Nucleus accumbens (tissue), 56 donors: ENCODE measurements around the gene ANKRD40.

Experiments
- DNase-seq, 56 donors: peaks; one replicate each; lab custom pipeline; 2025; lab: John Stamatoyannopoulos, UW

Gene ANKRD40

DNA sequence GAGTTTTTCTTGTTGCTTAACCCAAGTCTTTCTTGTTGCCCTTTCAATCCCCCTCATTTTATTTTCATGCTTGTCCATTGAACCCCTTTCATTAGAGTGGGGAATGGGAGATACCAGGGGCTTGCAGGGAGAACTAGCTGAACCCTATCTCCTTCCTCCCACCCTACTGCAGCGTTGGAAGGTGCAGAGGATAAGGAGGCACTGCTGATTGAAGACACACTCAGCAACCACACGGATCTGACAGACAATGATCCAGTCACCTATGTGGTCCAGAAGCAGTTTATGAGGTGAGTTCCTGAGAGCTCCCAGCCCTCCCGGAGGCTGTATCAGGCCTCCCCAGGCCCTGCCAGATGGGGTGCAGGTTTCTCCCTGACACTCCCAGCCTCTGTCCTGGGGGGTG lies 32.5 kb downstream of the ANKRD40 start:
- DNase-seq, result no peak

GRCh38 chr17:50672831-50673551 lies 34.7 kb downstream of the ANKRD40 start:
- no peak for DNase-seq

- DNase-seq, result no peak
Observed at GRCh38 chr17:50672071-50672470, 35.6 kb downstream of the ANKRD40 start.

DNA sequence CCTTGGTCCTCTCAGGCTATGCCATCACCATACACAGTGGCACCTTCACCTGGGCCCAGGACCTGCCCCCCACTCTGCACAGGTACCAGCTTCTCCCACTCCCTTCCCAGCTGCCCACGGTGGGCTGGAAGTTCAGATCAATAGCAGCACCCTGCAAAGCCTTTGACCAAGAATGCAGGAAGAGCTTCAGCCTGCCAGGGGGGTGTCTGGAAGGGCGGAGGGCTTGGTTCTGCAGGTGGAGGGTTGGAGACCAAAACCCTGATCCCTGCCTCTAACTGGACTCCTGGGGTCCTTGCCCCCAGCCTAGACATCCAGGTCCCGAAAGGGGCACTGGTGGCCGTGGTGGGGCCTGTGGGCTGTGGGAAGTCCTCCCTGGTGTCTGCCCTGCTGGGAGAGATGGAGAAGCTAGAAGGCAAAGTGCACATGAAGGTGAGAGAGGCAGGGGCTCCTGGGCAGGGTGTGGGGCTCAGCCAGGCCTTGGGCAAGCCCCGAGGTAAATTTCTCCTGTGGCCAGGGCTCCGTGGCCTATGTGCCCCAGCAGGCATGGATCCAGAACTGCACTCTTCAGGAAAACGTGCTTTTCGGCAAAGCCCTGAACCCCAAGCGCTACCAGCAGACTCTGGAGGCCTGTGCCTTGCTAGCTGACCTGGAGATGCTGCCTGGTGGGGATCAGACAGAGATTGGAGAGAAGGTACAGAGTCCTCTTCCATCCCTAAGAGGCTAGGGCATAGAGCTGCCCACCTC lies 38.7 kb downstream of the ANKRD40 start:
- DNase-seq, result no peak

GRCh38 chr17:50668025-50668837 lies 39.5 kb downstream of the ANKRD40 start:
- no peak for DNase-seq

- DNase-seq, result no peak
Observed at GRCh38 chr17:50667259-50668024, 40.3 kb downstream of the ANKRD40 start.

- no peak for DNase-seq
Observed at GRCh38 chr17:50666316-50666715, 41.4 kb downstream of the ANKRD40 start.

DNA sequence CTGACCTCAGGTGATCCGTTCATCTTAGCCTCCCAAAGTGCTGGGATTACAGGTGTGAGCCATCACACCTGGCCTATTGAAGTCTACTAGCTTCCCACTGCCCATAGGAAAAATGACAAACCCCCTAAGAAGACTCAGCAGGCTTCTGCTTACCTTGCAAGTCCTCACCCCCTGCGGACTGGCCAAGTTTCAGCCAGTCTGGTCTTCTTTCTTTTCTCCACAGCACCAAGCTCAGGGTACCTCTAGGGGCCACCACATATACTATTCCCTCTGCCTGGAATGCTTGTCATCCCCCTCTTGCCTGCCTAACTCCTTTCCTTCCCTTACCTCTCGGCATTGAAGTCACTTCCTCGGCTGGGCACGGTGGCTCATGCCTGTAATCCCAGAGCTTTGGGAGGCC lies 41.9 kb downstream of the ANKRD40 start:
- no peak for DNase-seq

GRCh38 chr17:50664788-50665458 lies 42.8 kb downstream of the ANKRD40 start:
- DNase-seq, result no peak

DNA sequence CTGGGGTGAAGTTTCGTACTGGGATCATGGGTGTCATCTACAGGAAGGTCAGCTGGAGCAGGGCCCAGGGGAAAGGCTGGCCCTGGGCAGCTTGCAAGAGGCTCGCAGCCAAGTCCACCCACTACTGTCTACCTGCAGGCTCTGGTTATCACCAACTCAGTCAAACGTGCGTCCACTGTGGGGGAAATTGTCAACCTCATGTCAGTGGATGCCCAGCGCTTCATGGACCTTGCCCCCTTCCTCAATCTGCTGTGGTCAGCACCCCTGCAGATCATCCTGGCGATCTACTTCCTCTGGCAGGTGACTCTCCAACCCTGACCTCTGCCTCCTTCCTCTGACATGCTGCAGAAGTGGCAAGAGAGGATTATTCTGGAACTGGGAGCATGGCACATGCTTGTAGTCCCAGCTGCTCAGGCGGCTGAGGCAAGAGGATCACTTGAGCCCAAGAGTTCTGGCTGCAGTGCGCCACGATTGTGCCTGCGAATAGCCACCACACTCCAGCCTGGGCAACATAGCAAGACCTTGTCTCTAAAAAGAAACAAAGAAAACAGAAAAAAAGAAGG lies 43.8 kb downstream of the ANKRD40 start:
- no peak for DNase-seq

GRCh38 chr17:50662632-50663225 lies 45.0 kb downstream of the ANKRD40 start:
- DNase-seq, result no peak

DNA sequence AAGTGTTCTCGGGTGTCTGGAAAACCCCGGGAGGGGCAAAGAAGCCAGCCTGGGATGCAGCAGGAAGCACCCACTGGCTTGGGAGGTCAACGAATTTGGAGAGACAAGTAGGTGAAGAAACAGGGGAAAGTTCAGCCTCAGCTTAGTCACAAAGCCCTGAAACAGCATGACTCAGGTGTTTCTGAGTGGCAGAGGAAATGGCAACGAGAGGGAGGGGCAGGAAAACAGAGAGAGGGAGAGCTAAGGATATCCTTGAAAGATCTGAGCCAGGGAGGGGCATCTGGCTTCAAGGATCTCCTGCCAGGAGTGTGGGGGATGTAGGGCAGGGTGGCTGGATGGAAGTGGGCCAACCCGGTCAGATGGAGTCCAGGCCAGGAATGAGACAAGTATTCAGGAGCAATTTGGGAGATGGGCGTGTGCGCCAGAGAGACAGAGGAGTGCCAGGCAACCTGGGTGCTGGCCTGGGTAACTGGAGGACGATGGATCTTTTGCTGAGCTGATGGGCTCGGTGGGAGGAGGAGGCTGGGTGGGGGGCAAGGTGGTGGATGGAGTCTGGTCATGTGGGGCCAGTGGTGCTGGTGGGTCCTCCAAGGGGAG lies 45.8 kb downstream of the ANKRD40 start:
- DNase-seq, result peak in 5 of 56 donors; percentile 3 to 45 (median 7)

GRCh38 chr17:50661348-50661747 lies 46.4 kb downstream of the ANKRD40 start:
- DNase-seq, result no peak

DNA sequence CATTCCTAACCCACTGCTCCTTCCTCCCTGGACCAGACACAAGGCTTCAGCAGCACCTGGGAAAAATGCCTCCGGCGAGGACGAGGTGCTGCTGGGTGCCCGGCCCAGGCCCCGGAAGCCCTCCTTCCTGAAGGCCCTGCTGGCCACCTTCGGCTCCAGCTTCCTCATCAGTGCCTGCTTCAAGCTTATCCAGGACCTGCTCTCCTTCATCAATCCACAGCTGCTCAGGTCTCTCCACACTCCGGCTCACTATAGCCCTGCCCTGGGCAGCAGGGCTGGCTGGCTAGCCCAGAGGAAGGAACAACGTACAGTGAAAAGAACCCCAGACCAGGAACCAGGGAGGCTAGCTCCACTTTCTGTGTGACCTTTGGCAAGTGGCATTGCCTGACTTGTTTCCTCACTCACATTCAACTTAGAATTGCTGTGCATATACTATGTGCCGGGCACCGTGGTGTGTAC lies 46.8 kb downstream of the ANKRD40 start:
- no peak for DNase-seq

- DNase-seq, result no peak
Observed at GRCh38 chr17:50660042-50660886, 47.5 kb downstream of the ANKRD40 start.

GRCh38 chr17:50659179-50659578 lies 48.5 kb downstream of the ANKRD40 start:
- DNase-seq, result no peak

DNA sequence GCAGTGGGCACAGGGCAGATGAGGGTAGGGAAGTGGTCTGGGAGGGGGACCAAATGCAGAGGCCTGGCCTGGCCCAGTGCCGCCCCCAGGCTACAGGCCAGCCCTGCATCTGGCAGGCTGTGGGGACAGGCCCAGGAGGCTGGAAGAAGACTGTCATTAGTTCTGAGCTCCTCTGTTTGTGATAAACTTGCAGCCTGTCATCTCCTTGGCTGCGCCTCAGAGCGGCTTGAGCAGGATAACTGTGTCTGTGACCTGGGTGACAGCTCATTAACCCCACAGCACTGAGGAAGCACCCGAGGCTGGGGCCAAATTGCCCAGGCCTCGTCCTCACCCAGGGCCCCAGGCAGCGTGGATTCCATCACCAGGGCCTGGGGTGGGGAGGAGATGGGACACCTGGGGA lies 49.1 kb downstream of the ANKRD40 start:
- no peak for DNase-seq

DNA sequence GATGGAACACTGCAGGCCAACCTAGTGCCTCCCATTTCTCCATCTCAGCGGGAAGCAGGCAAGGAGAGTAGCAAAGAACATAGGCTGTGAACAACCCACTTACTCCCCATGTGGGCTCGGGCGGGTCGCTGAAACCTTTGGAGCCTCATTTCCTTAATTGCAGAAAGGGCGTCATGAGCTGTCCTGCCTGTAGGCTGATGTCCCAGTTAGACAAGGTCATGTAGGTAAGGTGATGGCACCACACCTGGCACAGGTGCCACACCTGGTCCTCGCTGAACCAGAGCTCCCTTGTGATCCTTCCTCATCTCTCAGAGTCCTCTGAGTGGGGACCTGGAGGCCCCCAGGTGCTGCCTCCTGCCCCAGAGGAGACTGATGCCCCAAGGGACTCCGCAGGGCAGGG lies 50.1 kb downstream of the ANKRD40 start:
- DNase-seq, result no peak
